Ascending aorta (tissue), 2 donors: Measurements from ENCODE around the gene NAAA. TPM values are rescaled to one million over a fixed set of nuclear protein-coding genes. Genes with fewer than 3 reads are reported as not detected.
"Not testable (repeated sequence)": the region's sequence is repeated elsewhere in the genome, so short reads cannot be mapped to it uniquely, and the experiment has no call there.

Experiments
- DNase-seq, 2 donors: peaks; one replicate each; pipeline ENCODE4 v3.0.0-alpha.2; 2019; ENCODE audit warnings: low spot score in 2 of 2
- H3K27ac ChIP-seq, 2 donors: fragments of 200-600 bp; sonication (generic); one replicate each; pipeline ENCODE4 v1.5.1; 2016 to 2017; ENCODE audit warnings: mild to moderate bottlenecking in 1 of 2
- H3K27me3 ChIP-seq: fragments of 200-600 bp; sonication (generic); one replicate; pipeline ENCODE4 v1.5.1; 2017
- H3K36me3 ChIP-seq, 2 donors: fragments of 200-600 bp; sonication (generic); one replicate each; pipeline ENCODE4 v1.5.1; 2016
- H3K4me1 ChIP-seq, 2 donors: fragments of 200-600 bp; sonication (generic); one replicate each; pipeline ENCODE4 v1.5.1; 2016 to 2017; ENCODE audit warnings: mild to moderate bottlenecking in 1 of 2
- H3K4me3 ChIP-seq, 2 donors: fragments of 200-600 bp; sonication (generic); one replicate each; pipeline ENCODE4 v1.5.1; 2016 to 2017; ENCODE audit warnings: mild to moderate bottlenecking in 1 of 2
- H3K9me3 ChIP-seq, 2 donors: fragments of 200-600 bp; sonication (generic); one replicate each; pipeline ENCODE4 v1.5.1; 2016
- CTCF ChIP-seq, 3 experiments: fragments of 200-600 bp in 2 of 3; fragments of 450-650 bp in 1 of 3; sonication (generic) in 2 of 3; IDR thresholded peaks; one replicate each; pipeline ENCODE4 v1.5.1; 2016 to 2019; ENCODE audit warnings: antibody characterized with exemption in 3 of 3, mild to moderate bottlenecking in 1 of 3, moderate library complexity in 1 of 3
- intact Hi-C: fragments of 100-400 bp; cut with DNase I; formaldehyde crosslinking; loops from one replicate; pipeline ENCODE4 v1.15.1; 2023
- total RNA-seq: library from RNA; depleted of rRNA; stranded (reverse); fragments of >200 nt; gene quantifications from one replicate; pipeline ENCODE4 v1.1.0, GENCODE V29; 2016

Gene NAAA
- total RNA-seq, 1 donor from 2014 or later = 287 TPM

- Histone ChIP-seq H3K27ac (no peak overlapping the region), H3K9me3 (no peaks in the 10 kb centered on the region), H3K36me3 (peaks cover 81 to 96% of the 10 kb centered on the region in 2 donors), H3K4me3 (no peak overlapping the region), H3K4me1 (no peaks in the 10 kb centered on the region), H3K27me3 (no peaks in the 10 kb centered on the region)
- no peak for DNase-seq
- TF ChIP-seq CTCF (IDR thresholded peaks at IDR 0.05) = no peak
- intact Hi-C loops = no loop called here
Observed at GRCh38 chr4:75973766-75974165, 33.0 kb upstream of the NAAA start.

GRCh38 chr4:75968084-75968483 is 27.3 kb upstream of the NAAA start:
- intact Hi-C loops = no loop called here
- no peak for TF ChIP-seq CTCF (IDR thresholded peaks at IDR 0.05)

GRCh38 chr4:75963558-75963957 is 22.7 kb upstream of the NAAA start:
- H3K4me1 ChIP-seq = no peaks in the 10 kb centered on the region
- peaks cover 68 to 94% of the 10 kb centered on the region in 2 donors for H3K36me3 ChIP-seq
- TF ChIP-seq CTCF (IDR thresholded peaks at IDR 0.05) = no peak
- H3K27ac ChIP-seq = no peak overlapping the region
- intact Hi-C loops = no loop called here
- H3K27me3 ChIP-seq = no peaks in the 10 kb centered on the region
- no peak for DNase-seq
- no peaks in the 10 kb centered on the region for H3K9me3 ChIP-seq
- no peak overlapping the region for H3K4me3 ChIP-seq

More at GRCh38 chr4:75968084-75968483, 27.3 kb upstream of the NAAA start:
- H3K27ac ChIP-seq = no peak overlapping the region
- H3K36me3 ChIP-seq = peaks cover 88 to 98% of the 10 kb centered on the region in 2 donors
- no peak overlapping the region for H3K4me3 ChIP-seq
- H3K9me3 ChIP-seq = no peaks in the 10 kb centered on the region
- DNase-seq = no peak
- no peaks in the 10 kb centered on the region for H3K4me1 ChIP-seq
- H3K27me3 ChIP-seq = no peaks in the 10 kb centered on the region

GRCh38 chr4:75962072-75962471 is 21.3 kb upstream of the NAAA start:
- DNase-seq, H3K4me3 ChIP-seq, H3K4me1 ChIP-seq, H3K27ac ChIP-seq, H3K9me3 ChIP-seq, intact Hi-C loops, H3K27me3 ChIP-seq: not testable (repeated sequence)
- peaks cover 71 to 94% of the 10 kb centered on the region in 2 donors for H3K36me3 ChIP-seq

- H3K36me3 ChIP-seq = peaks cover 66 to 92% of the 10 kb centered on the region in 2 donors
- H3K4me3 ChIP-seq, H3K9me3 ChIP-seq, H3K27ac ChIP-seq, DNase-seq, H3K27me3 ChIP-seq, intact Hi-C loops, H3K4me1 ChIP-seq: not testable (repeated sequence)
Observed at GRCh38 chr4:75958546-75958945, 17.7 kb upstream of the NAAA start.

- H3K27me3 ChIP-seq, H3K4me3 ChIP-seq, H3K9me3 ChIP-seq, H3K27ac ChIP-seq, intact Hi-C loops, H3K4me1 ChIP-seq, DNase-seq: not testable (repeated sequence)
- peaks cover 68 to 92% of the 10 kb centered on the region in 2 donors for H3K36me3 ChIP-seq
Observed at GRCh38 chr4:75954811-75955210, 14.0 kb upstream of the NAAA start.

- TF ChIP-seq CTCF (IDR thresholded peaks at IDR 0.05) = no peak
- no peak overlapping the region for H3K4me3 ChIP-seq
- no peaks in the 10 kb centered on the region for H3K9me3 ChIP-seq
- H3K27ac ChIP-seq = no peak overlapping the region
- no peaks in the 10 kb centered on the region for H3K4me1 ChIP-seq
- no peak for DNase-seq
- peaks cover 63 to 91% of the 10 kb centered on the region in 2 donors for H3K36me3 ChIP-seq
- intact Hi-C loops = no loop called here
- no peaks in the 10 kb centered on the region for H3K27me3 ChIP-seq
Observed at GRCh38 chr4:75953509-75953908, 12.7 kb upstream of the NAAA start.
